K562 (cell line): ENCODE data around the gene TBX6. TPM values are rescaled to one million over a fixed set of nuclear protein-coding genes. Genes with fewer than 3 reads are reported as not detected.

Source experiments
- BCLAF1 ChIP-seq, 2 experiments: fragments of 450-650 bp in 1 of 2; IDR thresholded peaks; 2 replicates each; pipeline ENCODE4 v1.6.1; 2011 to 2017; ENCODE audit warnings: low read depth in 2 of 2, antibody characterized with exemption in 1 of 2, borderline replicate concordance in 1 of 2, low read length in 1 of 2, mild to moderate bottlenecking in 1 of 2, mixed read lengths in 1 of 2; ENCODE audit not compliant: control insufficient read depth in 1 of 2
- CHD1 ChIP-seq: fragments of 200-600 bp; sonication (generic); IDR thresholded peaks from one replicate; pipeline ENCODE4 v1.6.1; 2012; ENCODE audit warnings: mild to moderate bottlenecking, moderate library complexity, low read length, inconsistent platforms
- ESRRA ChIP-seq: fragments of 450-650 bp; IDR thresholded peaks from 2 replicates; pipeline ENCODE4 v1.6.1; 2014; ENCODE audit warnings: low read depth, mild to moderate bottlenecking, moderate library complexity, borderline replicate concordance
- HMBOX1 ChIP-seq: sonication (generic); IDR thresholded peaks from 2 replicates; pipeline ENCODE4 v1.6.1; 2016
- IRF9 ChIP-seq: fragments of 450-650 bp; IDR thresholded peaks from 2 replicates; pipeline ENCODE4 v1.6.1; 2016; ENCODE audit warnings: missing biosample characterization, missing genetic modification characterization
- LARP7 ChIP-seq: fragments of 450-650 bp; IDR thresholded peaks from 2 replicates; pipeline ENCODE4 v1.6.1; 2016
- LEF1 ChIP-seq: fragments of 450-650 bp; IDR thresholded peaks from 2 replicates; pipeline ENCODE4 v1.6.1; 2016; ENCODE audit warnings: mild to moderate bottlenecking
- MED1 ChIP-seq: sonication (generic); formaldehyde crosslinking; IDR thresholded peaks from 2 replicates; pipeline ENCODE4 v1.8.1; 2023; ENCODE audit warnings: missing genetic modification reagents, borderline replicate concordance
- POLR2G ChIP-seq: fragments of 200-400 bp; formaldehyde crosslinking; IDR thresholded peaks from 2 replicates; pipeline ENCODE4 v1.6.1; 2017; ENCODE audit warnings: low read depth, mild to moderate bottlenecking, antibody characterized with exemption, low read length, moderate library complexity
- RAD21 ChIP-seq, 2 experiments: fragments of 250-450 bp in 1 of 2; fragments of 450-650 bp in 1 of 2; sonication (Bioruptor Pico) in 1 of 2; formaldehyde crosslinking in 1 of 2; IDR thresholded peaks in 1 of 2; conservative IDR thresholded peaks in 1 of 2; 2 replicates each; pipeline versions ENCODE4 v1.4.0 to v1.8.0; 2020 to 2022; ENCODE audit warnings: mild to moderate bottlenecking in 2 of 2, moderate library complexity in 1 of 2
- SIN3A ChIP-seq, 2 experiments: fragments of 150-350 bp in 1 of 2; IDR thresholded peaks; 2 replicates each; pipeline ENCODE4 v1.6.1; 2011 to 2016; ENCODE audit warnings: borderline replicate concordance in 2 of 2, low read depth in 2 of 2, low read length in 2 of 2, mild to moderate bottlenecking in 2 of 2, moderate library complexity in 2 of 2; ENCODE audit not compliant: control insufficient read depth in 1 of 2
- TCFL5 ChIP-seq: fragments of 250-450 bp; sonication (Bioruptor Pico); conservative IDR thresholded peaks from 2 replicates; pipeline ENCODE4 v1.6.1; 2021; ENCODE audit warnings: mild to moderate bottlenecking, moderate library complexity, matching md5 sums
- WHSC1 ChIP-seq: IDR thresholded peaks from one replicate; pipeline ENCODE4 v1.6.1; 2012; ENCODE audit warnings: low read length, control low read depth, inconsistent platforms
- ZNF217 ChIP-seq: sonication (generic); formaldehyde crosslinking; IDR thresholded peaks from 2 replicates; pipeline ENCODE4 v1.8.0; 2022; ENCODE audit warnings: mild to moderate bottlenecking, missing genetic modification reagents
- ZNF609 ChIP-seq: sonication (generic); formaldehyde crosslinking; IDR thresholded peaks from 2 replicates; pipeline ENCODE4 v1.8.1; 2023; ENCODE audit warnings: missing genetic modification reagents, mild to moderate bottlenecking, borderline replicate concordance
- ZNF75A ChIP-seq: fragments of 450-650 bp; formaldehyde crosslinking; IDR thresholded peaks from 2 replicates; pipeline ENCODE4 v1.4.0; 2020; ENCODE audit warnings: mild to moderate bottlenecking
- polyA plus RNA-seq, 8 experiments: library from polyadenylated mRNA; depleted of rRNA in 4 of 8; stranded (reverse) in 5 of 8; unstranded in 3 of 8; fragments of >200 nt; fragmentation: Nextera tagmentation in 2 of 8; fragmentation: Illumina TruSeq in 1 of 8; extraction: Ambion mirVana in 2 of 8; extraction: Trizol in 1 of 8; gene quantifications; 2 replicates each; pipeline versions ENCODE4 v1.2.1 to v1.2.3, GENCODE V29; 2011 to 2014; ENCODE audit warnings: inconsistent platforms in 1 of 8, missing spikeins in 1 of 8
- total RNA-seq, 7 experiments: library from RNA; depleted of rRNA in 6 of 7; stranded (reverse); fragments of >200 nt in 6 of 7; fragmentation: Illumina TruSeq in 2 of 7; extraction: Trizol in 2 of 7; gene quantifications; 2 replicates each; pipeline versions ENCODE4 v1.2.1 to v1.2.3, GENCODE V29; 2011 to 2021; ENCODE audit warnings: low replicate concordance in 1 of 7

Gene TBX6
- total and polyA plus RNA-seq, 9 of the 15 experiments (the other 6 are each of a cell fraction or from before 2014, with no cell fraction given): 0.07 to 0.58 (median 0.11) TPM; not detected in 2

- no peak for TF ChIP-seq BCLAF1 (IDR thresholded peaks at IDR 0.05; ENCODE audit: borderline replicate concordance in 1 of 2, control insufficient read depth in 1 of 2, low read depth in 2 of 2, low read length in 1 of 2)
- no peak for TF ChIP-seq ZNF609 (CRISPR knock-in tag)
- no peak for TF ChIP-seq TCFL5
- TF ChIP-seq WHSC1: no peak
- no peak for TF ChIP-seq ZNF217
- TF ChIP-seq SIN3A (IDR thresholded peaks at IDR 0.05; ENCODE audit: borderline replicate concordance in 2 of 2, control insufficient read depth in 1 of 2, low read depth in 2 of 2, low read length in 2 of 2): 0 out of 4 replicates have a peak, but pooled peaks of 1 of the 2 experiments have one; percentile 35
- TF ChIP-seq LEF1: no peak
- peak; percentile 21 for TF ChIP-seq CHD1
- no peak for TF ChIP-seq IRF9 (tag)
- no peak for TF ChIP-seq ESRRA
- TF ChIP-seq LARP7: no peak
- TF ChIP-seq POLR2G: 0 out of 2 replicates have a peak, but pooled peaks have one; percentile 9
- no peak for TF ChIP-seq ZNF75A
- TF ChIP-seq MED1 (CRISPR knock-in tag): no peak
- no peak for TF ChIP-seq HMBOX1
- TF ChIP-seq RAD21 (CRISPR knock-in tag; conservative IDR thresholded peaks at IDR 0.05 in 1 of 2, IDR thresholded peaks at IDR 0.05 in 1 of 2): 0 out of 4 replicates have a peak, but pooled peaks of 1 of the 2 experiments have one; percentile 11
Observed at GRCh38 chr16:30068750-30069610, 22.7 kb downstream of the TBX6 start (continued).
